HG02798 (cell line): ENCODE data around the gene CARS2.
A peak's percentile ranks its signal among the peaks of the same experiment; 100 is the strongest.

Source experiments
- ATAC-seq: cut with Tn5 transposase; IDR thresholded peaks from one replicate; pipeline ENCODE4 v1.9.1; 2021; ENCODE audit warnings: mild to moderate bottlenecking; ENCODE audit not compliant: unreplicated experiment, poor library complexity

Gene CARS2

DNA sequence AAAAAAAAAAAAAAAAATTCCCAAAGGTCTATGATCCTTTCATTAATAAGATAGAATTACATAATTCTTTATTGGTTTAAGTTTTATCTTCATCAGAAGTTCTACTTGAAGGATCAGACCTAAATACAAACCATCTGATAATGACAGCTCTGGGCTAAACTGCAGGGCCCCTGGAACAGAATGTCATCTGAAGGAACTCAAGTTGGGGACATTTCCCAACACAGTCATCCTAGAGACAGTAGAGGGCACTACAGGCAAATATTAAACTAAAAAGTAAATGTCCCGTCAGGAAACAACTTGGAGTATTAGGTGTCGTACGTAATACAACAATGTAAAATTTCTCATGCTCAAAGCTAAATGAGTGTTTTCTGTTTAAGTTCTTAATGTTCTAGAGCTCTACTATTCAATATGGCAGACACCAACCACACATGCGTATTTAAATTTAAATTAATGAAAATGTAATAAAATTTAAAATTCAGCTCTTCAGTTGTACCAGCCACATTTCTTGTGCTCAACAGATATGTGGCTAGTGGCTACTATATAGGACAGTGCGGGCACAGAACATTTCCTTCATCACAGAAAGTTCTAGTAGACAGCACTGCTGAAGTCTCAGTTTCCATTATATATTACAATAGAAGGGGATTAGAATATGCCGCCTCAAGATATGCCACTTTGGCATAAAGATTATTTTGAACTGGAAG, 112.3 kb downstream of the CARS2 start:
- ATAC-seq: peak; percentile 86

DNA sequence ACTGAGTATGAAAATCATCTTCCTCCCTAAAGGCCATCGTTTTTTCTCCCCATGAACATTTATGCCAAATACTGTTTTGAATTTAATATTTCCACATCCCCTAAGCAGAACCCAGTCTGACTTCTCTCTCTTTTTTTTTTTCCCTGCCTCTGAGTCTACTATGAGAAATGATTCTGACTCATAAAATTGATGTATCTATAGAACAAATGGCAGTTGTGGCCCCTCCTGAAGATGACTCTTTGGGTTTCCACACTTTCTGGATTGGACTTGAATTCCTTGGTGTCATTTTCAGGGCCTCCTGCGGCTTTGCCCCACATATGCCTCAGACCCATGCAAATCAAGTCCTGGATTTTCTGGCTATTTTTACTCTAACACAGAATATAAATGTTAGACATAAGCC, 113.3 kb downstream of the CARS2 start:
- ATAC-seq: no peak
